PC-3 (cell line): ENCODE data around the gene NR2F2. TPM values are rescaled to one million over a fixed set of nuclear protein-coding genes. Genes with fewer than 3 reads are reported as not detected.

Experiments used
- ATAC-seq: fragments of 200-7000 bp; cut with Tn5 transposase; 2 replicates; pipeline ENCODE4 v1.9.1; 2020; ENCODE audit warnings: mild to moderate bottlenecking, moderate library complexity
- BruUV-seq: library from RNA; stranded (reverse); fragments of 400-500 nt; replicated peaks from 2 replicates; lab custom pipeline; 2021; lab: Mats Ljungman, UMichigan
- CTCF ChIA-PET: fragments of 300-600 bp; sonication (Branson Sonifier 250); formaldehyde crosslinking; loops from one replicate; lab custom pipeline; 2022; ENCODE audit warnings: antibody characterized with exemption; lab: Charles Lee
- POLR2A ChIA-PET: fragments of 300-600 bp; sonication (Branson Sonifier 250); formaldehyde crosslinking; loops from one replicate; lab custom pipeline; 2022; ENCODE audit warnings: antibody characterized with exemption; ENCODE audit not compliant: unreplicated experiment; lab: Charles Lee
- DNase-seq: peaks from one replicate; pipeline ENCODE4 v3.0.0-alpha.2; 2015
- H2AFZ ChIP-seq: fragments of 300-600 bp; sonication (generic); 2 replicates; pipeline ENCODE4 v1.6.0; 2016; ENCODE audit warnings: antibody characterized with exemption, low read length
- H3F3A ChIP-seq: fragments of 300-600 bp; sonication (generic); one replicate; pipeline ENCODE4 v1.6.0; 2017; ENCODE audit warnings: antibody characterized with exemption, low read length, control low read depth, mild to moderate bottlenecking; ENCODE audit not compliant: unreplicated experiment
- H3K27ac ChIP-seq: fragments of 300-600 bp; sonication (generic); 2 replicates; pipeline ENCODE4 v1.5.1; 2016; ENCODE audit warnings: mild to moderate bottlenecking, low read length
- H3K27me3 ChIP-seq: fragments of 300-600 bp; sonication (generic); 2 replicates; pipeline ENCODE4 v1.6.1; 2016; ENCODE audit warnings: low read length, mixed read lengths
- H3K36me3 ChIP-seq: fragments of 300-600 bp; sonication (generic); 2 replicates; pipeline ENCODE4 v1.6.1; 2016; ENCODE audit warnings: low read depth, mixed run types, low read length, mixed read lengths
- H3K4me1 ChIP-seq: fragments of 300-600 bp; sonication (generic); 2 replicates; pipeline ENCODE4 v1.5.1; 2016; ENCODE audit warnings: low read length; ENCODE audit not compliant: insufficient read depth
- H3K4me2 ChIP-seq: fragments of 300-600 bp; sonication (generic); 2 replicates; pipeline ENCODE4 v1.6.0; 2016; ENCODE audit warnings: low read length
- H3K4me3 ChIP-seq: fragments of 300-600 bp; sonication (generic); 2 replicates; pipeline ENCODE4 v1.5.1; 2016; ENCODE audit warnings: mild to moderate bottlenecking, low read length, mixed read lengths
- H3K79me2 ChIP-seq: fragments of 300-600 bp; sonication (generic); 2 replicates; pipeline ENCODE4 v1.6.1; 2017; ENCODE audit warnings: low read length, mixed read lengths
- H3K9ac ChIP-seq: fragments of 300-600 bp; sonication (generic); 2 replicates; pipeline ENCODE4 v1.6.0; 2016; ENCODE audit warnings: mild to moderate bottlenecking, low read length
- H3K9me2 ChIP-seq: fragments of 300-600 bp; sonication (generic); replicated peaks from 2 replicates; pipeline ENCODE4 v1.6.1; 2016; ENCODE audit warnings: mixed run types, low read length, mixed read lengths
- H3K9me3 ChIP-seq: fragments of 300-600 bp; sonication (generic); 2 replicates; pipeline ENCODE4 v1.6.1; 2016; ENCODE audit warnings: low read length, mixed read lengths
- H4K20me1 ChIP-seq: fragments of 300-600 bp; sonication (generic); 2 replicates; pipeline ENCODE4 v1.6.1; 2016; ENCODE audit warnings: low read length, mixed read lengths
- EZH2 ChIP-seq: fragments of 300-600 bp; sonication (generic); IDR thresholded peaks from one replicate; pipeline ENCODE4 v1.6.1; 2017; ENCODE audit warnings: antibody characterized with exemption, mild to moderate bottlenecking, low read length; ENCODE audit not compliant: unreplicated experiment
- EZH2phosphoT487 ChIP-seq: fragments of 300-600 bp; sonication (generic); IDR thresholded peaks from 2 replicates; pipeline ENCODE4 v1.6.1; 2018; ENCODE audit warnings: mild to moderate bottlenecking, antibody characterized with exemption, low read length, borderline replicate concordance
- intact Hi-C: fragments of 100-400 bp; cut with micrococcal nuclease; formaldehyde crosslinking; loops from 2 replicates; pipeline ENCODE4 v1.9.0; 2023
- total RNA-seq: library from RNA; depleted of rRNA; stranded (reverse); fragments of >200 nt; gene quantifications from 2 replicates; pipeline ENCODE4 v1.2.3, GENCODE V29; 2014
- TF ChIP-seq, protein P1 (sequence below): fragments of 300-600 bp; sonication (generic); conservative IDR thresholded peaks from 2 replicates; pipeline ENCODE4 v1.5.1; 2017; ENCODE audit warnings: antibody characterized with exemption, low read depth, mild to moderate bottlenecking, low read length

Gene NR2F2
- total RNA-seq, 1 experiment from 2014 or later, result 19.6 TPM

DNA sequence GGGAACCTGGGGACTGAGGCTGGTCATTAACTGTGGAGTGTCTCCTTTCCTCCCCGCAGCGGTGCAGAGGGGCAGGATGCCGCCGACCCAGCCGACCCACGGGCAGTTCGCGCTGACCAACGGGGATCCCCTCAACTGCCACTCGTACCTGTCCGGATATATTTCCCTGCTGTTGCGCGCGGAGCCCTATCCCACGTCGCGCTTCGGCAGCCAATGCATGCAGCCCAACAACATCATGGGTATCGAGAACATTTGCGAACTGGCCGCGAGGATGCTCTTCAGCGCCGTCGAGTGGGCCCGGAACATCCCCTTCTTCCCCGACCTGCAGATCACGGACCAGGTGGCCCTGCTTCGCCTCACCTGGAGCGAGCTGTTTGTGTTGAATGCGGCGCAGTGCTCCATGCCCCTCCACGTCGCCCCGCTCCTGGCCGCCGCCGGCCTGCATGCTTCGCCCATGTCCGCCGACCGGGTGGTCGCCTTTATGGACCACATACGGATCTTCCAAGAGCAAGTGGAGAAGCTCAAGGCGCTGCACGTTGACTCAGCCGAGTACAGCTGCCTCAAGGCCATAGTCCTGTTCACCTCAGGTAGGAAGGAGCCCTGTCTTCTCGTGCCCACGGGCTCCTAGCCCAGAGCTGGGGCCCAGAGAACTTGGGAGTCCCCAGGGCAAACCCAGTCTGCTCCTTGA, 3.7 kb downstream of the NR2F2 start:
- ATAC-seq (no peak), DNase-seq (peak; percentile 17)
- Histone ChIP-seq H3K9ac (peak overlapping the region; percentile 97), H3K4me2 (peak overlapping the region; percentile 89), H4K20me1 (peaks cover 39% of the 10 kb centered on the region), H3K9me3 (no peaks in the 10 kb centered on the region), H3K9me2 (no peaks in the 10 kb centered on the region), H3F3A (no peaks in the 10 kb centered on the region), H3K79me2 (peaks cover 94% of the 10 kb centered on the region), H3K27me3 (no peaks in the 10 kb centered on the region), H2AFZ (no peak overlapping the region), H3K36me3 (peaks cover 37% of the 10 kb centered on the region), H3K4me3 (peak overlapping the region; percentile 89), H3K4me1 (peaks cover 13% of the 10 kb centered on the region; the same call in 1 of the 2 replicates), H3K27ac (peak overlapping the region; percentile 88)
- POLR2A ChIA-PET, result no interaction called here
- BruUV-seq, result no TSS peak
- intact Hi-C loops, result no loop called here
- TF ChIP-seq EZH2 (no peak), EZH2phosphoT487 (no peak)
- TF ChIP-seq, protein P1, sequence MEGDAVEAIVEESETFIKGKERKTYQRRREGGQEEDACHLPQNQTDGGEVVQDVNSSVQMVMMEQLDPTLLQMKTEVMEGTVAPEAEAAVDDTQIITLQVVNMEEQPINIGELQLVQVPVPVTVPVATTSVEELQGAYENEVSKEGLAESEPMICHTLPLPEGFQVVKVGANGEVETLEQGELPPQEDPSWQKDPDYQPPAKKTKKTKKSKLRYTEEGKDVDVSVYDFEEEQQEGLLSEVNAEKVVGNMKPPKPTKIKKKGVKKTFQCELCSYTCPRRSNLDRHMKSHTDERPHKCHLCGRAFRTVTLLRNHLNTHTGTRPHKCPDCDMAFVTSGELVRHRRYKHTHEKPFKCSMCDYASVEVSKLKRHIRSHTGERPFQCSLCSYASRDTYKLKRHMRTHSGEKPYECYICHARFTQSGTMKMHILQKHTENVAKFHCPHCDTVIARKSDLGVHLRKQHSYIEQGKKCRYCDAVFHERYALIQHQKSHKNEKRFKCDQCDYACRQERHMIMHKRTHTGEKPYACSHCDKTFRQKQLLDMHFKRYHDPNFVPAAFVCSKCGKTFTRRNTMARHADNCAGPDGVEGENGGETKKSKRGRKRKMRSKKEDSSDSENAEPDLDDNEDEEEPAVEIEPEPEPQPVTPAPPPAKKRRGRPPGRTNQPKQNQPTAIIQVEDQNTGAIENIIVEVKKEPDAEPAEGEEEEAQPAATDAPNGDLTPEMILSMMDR, result no peak
- CTCF ChIA-PET, result no interaction called here

DNA sequence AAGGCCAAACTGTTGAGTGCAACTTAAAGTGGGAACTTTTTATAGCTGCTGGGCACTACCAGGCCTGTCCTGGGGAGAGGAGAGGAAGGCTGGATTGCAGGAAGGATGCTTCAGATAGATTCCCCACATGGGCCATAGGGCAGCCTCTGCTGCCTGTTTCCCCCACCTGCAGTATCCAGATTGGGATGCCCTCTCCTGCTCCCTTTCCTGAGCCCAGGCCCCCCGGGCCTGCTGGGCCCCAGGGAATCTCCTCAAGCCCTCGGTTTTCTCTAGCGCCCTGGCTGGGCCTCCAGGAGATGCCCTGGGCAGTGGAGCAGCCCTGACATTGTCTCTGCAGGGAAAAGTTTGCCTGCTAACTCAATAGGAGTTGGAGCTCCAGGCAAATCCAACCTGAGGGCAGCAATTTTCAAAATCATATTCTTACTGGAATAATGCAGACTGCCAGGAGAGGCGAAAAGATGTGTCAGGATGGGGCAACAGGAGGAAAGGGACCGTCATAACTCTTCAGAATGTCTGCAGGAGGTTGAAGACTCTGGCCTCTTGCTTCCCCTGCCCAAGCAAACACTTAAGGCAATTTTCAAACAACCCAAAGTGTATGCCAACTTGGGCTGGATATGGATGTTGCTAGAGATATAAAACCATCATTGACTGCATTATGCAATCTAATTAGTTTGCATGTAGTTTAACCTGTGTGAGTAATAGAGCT, 4.4 kb downstream of the NR2F2 start:
- H3K27me3 ChIP-seq, result no peaks in the 10 kb centered on the region
- H3K79me2 ChIP-seq, result peaks cover 94% of the 10 kb centered on the region
- no peaks in the 10 kb centered on the region for H3K9me2 ChIP-seq
- peak; percentile 11 for DNase-seq
- TF ChIP-seq, protein P1, result no peak
- no peak for TF ChIP-seq EZH2
- TF ChIP-seq EZH2phosphoT487, result no peak
- H3K4me1 ChIP-seq, result peaks cover 8% of the 10 kb centered on the region; the same call in 1 of the 2 replicates
- POLR2A ChIA-PET, result no interaction called here
- intact Hi-C loops, result no loop called here
- no peaks in the 10 kb centered on the region for H3F3A ChIP-seq
- no peaks in the 10 kb centered on the region for H3K9me3 ChIP-seq
- CTCF ChIA-PET, result interaction anchor here (0.5 kb wide), 1 partner anchor 135 kb away, joined by 3 read pairs; no protein-coding TSS in a partner anchor
- H3K36me3 ChIP-seq, result peaks cover 37% of the 10 kb centered on the region
- peak overlapping the region; percentile 89 for H3K4me2 ChIP-seq
- peak overlapping the region; percentile 97 for H3K9ac ChIP-seq
- BruUV-seq, result no TSS peak
- H3K27ac ChIP-seq, result peak overlapping the region; percentile 88
- no peak overlapping the region for H2AFZ ChIP-seq
- ATAC-seq, result no peak
- peaks cover 39% of the 10 kb centered on the region for H4K20me1 ChIP-seq
- H3K4me3 ChIP-seq, result peak overlapping the region; percentile 89
